SK-N-SH (cell line): ENCODE data around the gene MAGEA4. TPM values are rescaled to one million over a fixed set of nuclear protein-coding genes. Genes with fewer than 3 reads are reported as not detected.

Experiments
- CTCF ChIA-PET: fragments of 300-600, 350-600 bp; formaldehyde crosslinking; extraction: SDS; loops from one replicate; lab custom pipeline; 2021; lab: Yijun Ruan, JAX
- POLR2A ChIA-PET: fragments of 350-600 bp; sonication (Branson Sonifier 250); formaldehyde crosslinking; extraction: SDS; loops from one replicate; lab custom pipeline; 2020; ENCODE audit warnings: antibody characterized with exemption, inconsistent platforms; lab: Yijun Ruan, JAX
- DNase-seq: peaks from one replicate; pipeline ENCODE4 v3.0.0; 2012
- H2AFZ ChIP-seq: fragments of 200-600 bp; sonication (generic); 2 replicates; pipeline ENCODE4 v1.8.1; 2016; ENCODE audit warnings: antibody characterized with exemption, mild to moderate bottlenecking, low read depth
- H3F3A ChIP-seq: fragments of 200-600 bp; sonication (generic); replicated peaks from 2 replicates; pipeline ENCODE3; 2016; ENCODE audit warnings: antibody characterized with exemption, mild to moderate bottlenecking; ENCODE audit not compliant: insufficient read depth
- H3K27ac ChIP-seq, 2 experiments: fragments of 200-500 bp in 1 of 2; fragments of 200-600 bp in 1 of 2; sonication (Bioruptor generic) in 1 of 2; sonication (generic), shearing (Covaris generic) in 1 of 2; 2 replicates each; pipeline versions ENCODE4 v1.5.1 to v1.6.1; 2014 to 2016; ENCODE audit warnings: low read depth in 2 of 2, inconsistent platforms in 1 of 2, low read length in 1 of 2, mild to moderate bottlenecking in 1 of 2, mixed read lengths in 1 of 2
- H3K27me3 ChIP-seq: fragments of 200-600 bp; sonication (generic), shearing (Covaris generic); 2 replicates; pipeline ENCODE4 v1.6.1; 2016; ENCODE audit warnings: mixed run types; ENCODE audit not compliant: insufficient read depth
- H3K36me3 ChIP-seq, 2 experiments: fragments of 200-500 bp in 1 of 2; fragments of 200-600 bp in 1 of 2; sonication (Bioruptor generic) in 1 of 2; sonication (generic) in 1 of 2; replicated peaks in 1 of 2; 2 replicates each; pipeline versions ENCODE3 to v1.5.1; 2014 to 2016; ENCODE audit warnings: low read length in 1 of 2, mild to moderate bottlenecking in 1 of 2; ENCODE audit not compliant: insufficient read depth in 2 of 2, control insufficient read depth in 1 of 2
- H3K4me1 ChIP-seq, 2 experiments: fragments of 200-500 bp in 1 of 2; fragments of 200-600 bp in 1 of 2; sonication (Bioruptor generic) in 1 of 2; sonication (generic), shearing (Covaris generic) in 1 of 2; 2 replicates each; pipeline versions ENCODE4 v1.5.1 to v1.6.1; 2014 to 2016; ENCODE audit warnings: low read depth in 1 of 2, low read length in 1 of 2, mixed run types in 1 of 2; ENCODE audit not compliant: insufficient read depth in 2 of 2, control insufficient read depth in 1 of 2
- H3K4me2 ChIP-seq: fragments of 200-600 bp; sonication (generic), shearing (Covaris generic); 2 replicates; pipeline ENCODE4 v1.6.1; 2017; ENCODE audit warnings: mixed run types
- H3K4me3 ChIP-seq, 2 experiments: fragments of 200-500 bp in 1 of 2; fragments of 200-600 bp in 1 of 2; sonication (Bioruptor generic) in 1 of 2; sonication (generic), shearing (Covaris generic) in 1 of 2; 2 replicates each; pipeline versions ENCODE4 v1.5.1 to v1.8.1; 2014 to 2016; ENCODE audit warnings: low read depth in 2 of 2, inconsistent platforms in 1 of 2, low read length in 1 of 2, mild to moderate bottlenecking in 1 of 2, mixed read lengths in 1 of 2, moderate library complexity in 1 of 2
- H3K79me2 ChIP-seq: fragments of 200-600 bp; sonication (generic); 2 replicates; pipeline ENCODE4 v1.8.1; 2017; ENCODE audit warnings: mild to moderate bottlenecking; ENCODE audit not compliant: insufficient read depth
- H3K9ac ChIP-seq: fragments of 200-600 bp; sonication (generic); 2 replicates; pipeline ENCODE4 v1.6.1; 2017; ENCODE audit warnings: mixed run types
- H3K9me2 ChIP-seq: fragments of 200-600 bp; sonication (generic); 2 replicates; pipeline ENCODE4 v1.6.1; 2017; ENCODE audit warnings: mixed run types
- H3K9me3 ChIP-seq: fragments of 200-600 bp; sonication (generic); 2 replicates; pipeline ENCODE4 v1.6.1; 2017; ENCODE audit warnings: mixed run types, mild to moderate bottlenecking, moderate library complexity
- H4K20me1 ChIP-seq: fragments of 200-600 bp; sonication (generic); 2 replicates; pipeline ENCODE4 v1.6.1; 2017; ENCODE audit warnings: mild to moderate bottlenecking, mixed run types; ENCODE audit not compliant: insufficient read depth
- FOSL2 ChIP-seq: IDR thresholded peaks from 2 replicates; pipeline ENCODE4 v1.4.0; 2012; ENCODE audit warnings: low read depth, mild to moderate bottlenecking, moderate library complexity, borderline replicate concordance
- FOXJ3 ChIP-seq: sonication (generic); formaldehyde crosslinking; IDR thresholded peaks from 2 replicates; pipeline ENCODE4 v1.5.1; 2020; ENCODE audit warnings: mild to moderate bottlenecking, missing genetic modification reagents
- FOXM1 ChIP-seq: IDR thresholded peaks from 2 replicates; pipeline ENCODE4 v1.4.0; 2012; ENCODE audit warnings: low read depth, mild to moderate bottlenecking
- JUND ChIP-seq: IDR thresholded peaks from 2 replicates; pipeline ENCODE4 v1.4.0; 2012
- MEF2A ChIP-seq: IDR thresholded peaks from 2 replicates; pipeline ENCODE4 v1.4.0; 2012; ENCODE audit warnings: low read depth, borderline replicate concordance
- NRF1 ChIP-seq: IDR thresholded peaks from 2 replicates; pipeline ENCODE4 v1.6.1; 2012; ENCODE audit warnings: low read depth, mild to moderate bottlenecking, low read length
- RXRA ChIP-seq: IDR thresholded peaks from 2 replicates; pipeline ENCODE4 v1.4.0; 2012; ENCODE audit warnings: low read depth, mild to moderate bottlenecking, borderline replicate concordance
- TCF12 ChIP-seq: IDR thresholded peaks from 2 replicates; pipeline ENCODE4 v1.4.0; 2012
- TEAD4 ChIP-seq: IDR thresholded peaks from 2 replicates; pipeline ENCODE4 v1.4.0; 2012; ENCODE audit warnings: mild to moderate bottlenecking, borderline replicate concordance; ENCODE audit not compliant: insufficient read depth
- polyA plus RNA-seq, 3 experiments: library from polyadenylated mRNA; depleted of rRNA; stranded (reverse); fragments of >200 nt; gene quantifications; 2 replicates each; pipeline ENCODE4 v1.2.3, GENCODE V29; 2012
- TF ChIP-seq, protein P1 (sequence below): fragments of 150-350 bp; IDR thresholded peaks from 2 replicates; pipeline ENCODE4 v1.6.1; 2017; ENCODE audit warnings: antibody characterized with exemption, low read length, low read depth, borderline replicate concordance
- TF ChIP-seq, protein P2 (sequence below): fragments of 150-350 bp; IDR thresholded peaks from 2 replicates; pipeline ENCODE4 v1.6.1; 2016; ENCODE audit warnings: mild to moderate bottlenecking, low read depth, low read length
- TF ChIP-seq, protein P3 (sequence below): IDR thresholded peaks from 2 replicates; pipeline ENCODE4 v1.4.0; 2012; ENCODE audit warnings: low read depth, borderline replicate concordance
- TF ChIP-seq, protein P4 (sequence below): IDR thresholded peaks from 2 replicates; pipeline ENCODE4 v1.6.1; 2012; ENCODE audit warnings: mild to moderate bottlenecking, low read depth, low read length, moderate library complexity

Gene MAGEA4
- polyA plus RNA-seq, 1 of the 3 experiments (the other 2 are of a cell fraction) = 0.10 TPM

DNA sequence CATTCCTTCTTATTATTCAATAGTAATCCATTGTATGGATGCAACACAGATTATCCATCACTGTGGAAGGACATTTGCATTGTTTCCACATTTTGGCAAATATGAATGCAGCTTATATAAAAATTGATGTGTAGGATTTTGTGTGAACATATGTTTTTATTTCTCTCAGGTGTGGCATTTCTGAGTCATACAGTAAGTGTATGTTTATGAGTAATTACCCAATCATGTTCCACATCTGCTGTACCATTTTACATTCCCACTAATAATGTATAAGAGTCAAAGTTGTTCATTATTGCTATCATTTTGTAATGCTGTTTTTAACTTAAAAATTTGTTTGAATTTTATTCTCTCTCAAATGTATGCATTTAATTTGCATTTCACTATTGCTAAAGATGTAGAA, 25.5 kb downstream of the MAGEA4 start:
- no peak overlapping the region for H3K4me3 ChIP-seq
- H4K20me1 ChIP-seq = no peaks in the 10 kb centered on the region
- CTCF ChIA-PET = no interaction called here
- no peak overlapping the region for H3K27ac ChIP-seq
- H3K9ac ChIP-seq = no peak overlapping the region
- no peak for DNase-seq
- H3K36me3 ChIP-seq = no peaks in the 10 kb centered on the region
- no peaks in the 10 kb centered on the region for H3K27me3 ChIP-seq
- no peaks in the 10 kb centered on the region for H3K79me2 ChIP-seq
- H3K9me3 ChIP-seq = no peaks in the 10 kb centered on the region
- TF ChIP-seq, protein P1, sequence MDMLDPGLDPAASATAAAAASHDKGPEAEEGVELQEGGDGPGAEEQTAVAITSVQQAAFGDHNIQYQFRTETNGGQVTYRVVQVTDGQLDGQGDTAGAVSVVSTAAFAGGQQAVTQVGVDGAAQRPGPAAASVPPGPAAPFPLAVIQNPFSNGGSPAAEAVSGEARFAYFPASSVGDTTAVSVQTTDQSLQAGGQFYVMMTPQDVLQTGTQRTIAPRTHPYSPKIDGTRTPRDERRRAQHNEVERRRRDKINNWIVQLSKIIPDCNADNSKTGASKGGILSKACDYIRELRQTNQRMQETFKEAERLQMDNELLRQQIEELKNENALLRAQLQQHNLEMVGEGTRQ = no peak
- TF ChIP-seq, protein P2, sequence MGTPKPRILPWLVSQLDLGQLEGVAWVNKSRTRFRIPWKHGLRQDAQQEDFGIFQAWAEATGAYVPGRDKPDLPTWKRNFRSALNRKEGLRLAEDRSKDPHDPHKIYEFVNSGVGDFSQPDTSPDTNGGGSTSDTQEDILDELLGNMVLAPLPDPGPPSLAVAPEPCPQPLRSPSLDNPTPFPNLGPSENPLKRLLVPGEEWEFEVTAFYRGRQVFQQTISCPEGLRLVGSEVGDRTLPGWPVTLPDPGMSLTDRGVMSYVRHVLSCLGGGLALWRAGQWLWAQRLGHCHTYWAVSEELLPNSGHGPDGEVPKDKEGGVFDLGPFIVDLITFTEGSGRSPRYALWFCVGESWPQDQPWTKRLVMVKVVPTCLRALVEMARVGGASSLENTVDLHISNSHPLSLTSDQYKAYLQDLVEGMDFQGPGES = no peak
- TF ChIP-seq JUND (no peak), FOXJ3 (CRISPR knock-in tag) (no peak), RXRA (no peak), MEF2A (no peak), TEAD4 (no peak), NRF1 (no peak), FOSL2 (no peak), FOXM1 (no peak), TCF12 (no peak)
- TF ChIP-seq, protein P3, sequence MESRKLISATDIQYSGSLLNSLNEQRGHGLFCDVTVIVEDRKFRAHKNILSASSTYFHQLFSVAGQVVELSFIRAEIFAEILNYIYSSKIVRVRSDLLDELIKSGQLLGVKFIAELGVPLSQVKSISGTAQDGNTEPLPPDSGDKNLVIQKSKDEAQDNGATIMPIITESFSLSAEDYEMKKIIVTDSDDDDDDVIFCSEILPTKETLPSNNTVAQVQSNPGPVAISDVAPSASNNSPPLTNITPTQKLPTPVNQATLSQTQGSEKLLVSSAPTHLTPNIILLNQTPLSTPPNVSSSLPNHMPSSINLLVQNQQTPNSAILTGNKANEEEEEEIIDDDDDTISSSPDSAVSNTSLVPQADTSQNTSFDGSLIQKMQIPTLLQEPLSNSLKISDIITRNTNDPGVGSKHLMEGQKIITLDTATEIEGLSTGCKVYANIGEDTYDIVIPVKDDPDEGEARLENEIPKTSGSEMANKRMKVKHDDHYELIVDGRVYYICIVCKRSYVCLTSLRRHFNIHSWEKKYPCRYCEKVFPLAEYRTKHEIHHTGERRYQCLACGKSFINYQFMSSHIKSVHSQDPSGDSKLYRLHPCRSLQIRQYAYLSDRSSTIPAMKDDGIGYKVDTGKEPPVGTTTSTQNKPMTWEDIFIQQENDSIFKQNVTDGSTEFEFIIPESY = no peak
- TF ChIP-seq, protein P4, sequence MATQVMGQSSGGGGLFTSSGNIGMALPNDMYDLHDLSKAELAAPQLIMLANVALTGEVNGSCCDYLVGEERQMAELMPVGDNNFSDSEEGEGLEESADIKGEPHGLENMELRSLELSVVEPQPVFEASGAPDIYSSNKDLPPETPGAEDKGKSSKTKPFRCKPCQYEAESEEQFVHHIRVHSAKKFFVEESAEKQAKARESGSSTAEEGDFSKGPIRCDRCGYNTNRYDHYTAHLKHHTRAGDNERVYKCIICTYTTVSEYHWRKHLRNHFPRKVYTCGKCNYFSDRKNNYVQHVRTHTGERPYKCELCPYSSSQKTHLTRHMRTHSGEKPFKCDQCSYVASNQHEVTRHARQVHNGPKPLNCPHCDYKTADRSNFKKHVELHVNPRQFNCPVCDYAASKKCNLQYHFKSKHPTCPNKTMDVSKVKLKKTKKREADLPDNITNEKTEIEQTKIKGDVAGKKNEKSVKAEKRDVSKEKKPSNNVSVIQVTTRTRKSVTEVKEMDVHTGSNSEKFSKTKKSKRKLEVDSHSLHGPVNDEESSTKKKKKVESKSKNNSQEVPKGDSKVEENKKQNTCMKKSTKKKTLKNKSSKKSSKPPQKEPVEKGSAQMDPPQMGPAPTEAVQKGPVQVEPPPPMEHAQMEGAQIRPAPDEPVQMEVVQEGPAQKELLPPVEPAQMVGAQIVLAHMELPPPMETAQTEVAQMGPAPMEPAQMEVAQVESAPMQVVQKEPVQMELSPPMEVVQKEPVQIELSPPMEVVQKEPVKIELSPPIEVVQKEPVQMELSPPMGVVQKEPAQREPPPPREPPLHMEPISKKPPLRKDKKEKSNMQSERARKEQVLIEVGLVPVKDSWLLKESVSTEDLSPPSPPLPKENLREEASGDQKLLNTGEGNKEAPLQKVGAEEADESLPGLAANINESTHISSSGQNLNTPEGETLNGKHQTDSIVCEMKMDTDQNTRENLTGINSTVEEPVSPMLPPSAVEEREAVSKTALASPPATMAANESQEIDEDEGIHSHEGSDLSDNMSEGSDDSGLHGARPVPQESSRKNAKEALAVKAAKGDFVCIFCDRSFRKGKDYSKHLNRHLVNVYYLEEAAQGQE = no peak
- H3K9me2 ChIP-seq = no peaks in the 10 kb centered on the region
- POLR2A ChIA-PET = interaction anchor here (0.6 kb wide), 1 partner anchor 494 kb away, joined by 3 read pairs; no protein-coding TSS in a partner anchor
- no peak overlapping the region for H2AFZ ChIP-seq
- no peaks in the 10 kb centered on the region for H3K4me1 ChIP-seq
- H3K4me2 ChIP-seq = no peak overlapping the region
- H3F3A ChIP-seq = no peaks in the 10 kb centered on the region
